Colonic mucosa (tissue), 4 donors: Measurements from ENCODE around the gene PIP4K2C. TPM values are rescaled to one million over a fixed set of nuclear protein-coding genes. Genes with fewer than 3 reads are reported as not detected.
"Not testable (repeated sequence)": the region's sequence is repeated elsewhere in the genome, so short reads cannot be mapped to it uniquely, and the experiment has no call there.

ENCODE experiments used
- DNase-seq: peaks from one replicate; pipeline ENCODE4 v3.0.0-alpha.2; 2020
- H3K27ac ChIP-seq: fragments of 200-600 bp; one replicate; pipeline ENCODE4 v1.8.0; 2021
- H3K27me3 ChIP-seq: fragments of 200-600 bp; one replicate; pipeline ENCODE4 v1.8.0; 2021
- H3K36me3 ChIP-seq: fragments of 200-600 bp; one replicate; pipeline ENCODE4 v1.8.0; 2021
- H3K4me1 ChIP-seq: fragments of 200-600 bp; one replicate; pipeline ENCODE4 v1.8.0; 2021; ENCODE audit warnings: mild to moderate bottlenecking
- H3K4me3 ChIP-seq: fragments of 200-600 bp; one replicate; pipeline ENCODE4 v1.8.0; 2021
- H3K9ac ChIP-seq, 2 donors: one replicate each; pipeline ENCODE4 v1.7.0; 2013; ENCODE audit warnings: control low read depth in 2 of 2, low read depth in 2 of 2, low read length in 2 of 2
- H3K9me3 ChIP-seq: fragments of 200-600 bp; one replicate; pipeline ENCODE4 v1.8.0; 2021
- CTCF ChIP-seq: fragments of 200-600 bp; IDR thresholded peaks from one replicate; pipeline ENCODE4 v1.8.0; 2022; ENCODE audit warnings: antibody characterized with exemption, mild to moderate bottlenecking
- intact Hi-C: fragments of 100-400 bp; cut with DNase I; formaldehyde crosslinking; loops from one replicate; pipeline ENCODE4 v1.14.1; 2022
- total RNA-seq, 2 donors: library from RNA; stranded (reverse); fragmentation: NEBNext Ultra II Directional in 1 of 2; extraction: Animal tissue kit (Norgen Biotek cat#: 25700) in 1 of 2; gene quantifications; one replicate each; pipeline ENCODE4 v1.2.1, GENCODE V29; 2021
- donor health status: healthy.
- donor health status: DM: no; HTN: no; CAD: no.
- donor health status: DM: no; HTN: no; CAD: no.

Gene PIP4K2C
- total RNA-seq, 2 donors from 2014 or later = 43.6 to 60.2 TPM

GRCh38 chr12:57632073-57632957 is 41.3 kb downstream of the PIP4K2C start:
- H3K36me3 ChIP-seq = no peaks in the 10 kb centered on the region
- peaks cover 50% of the 10 kb centered on the region for H3K27me3 ChIP-seq
- H3K4me1 ChIP-seq = peaks cover 3% of the 10 kb centered on the region
- no peak overlapping the region for H3K9ac ChIP-seq
- H3K4me3 ChIP-seq = peak overlapping the region; percentile 40
- no peak for DNase-seq
- TF ChIP-seq CTCF = no peak
- no peaks in the 10 kb centered on the region for H3K9me3 ChIP-seq
- intact Hi-C loops = no loop called here
- no peak overlapping the region for H3K27ac ChIP-seq

- Histone ChIP-seq H3K4me1 (peaks cover 3% of the 10 kb centered on the region), H3K36me3 (no peaks in the 10 kb centered on the region), H3K27ac (no peak within 1 kb of the TSS), H3K4me3 (peak within 1 kb of the TSS; percentile 40), H3K27me3 (peaks cover 42% of the 10 kb centered on the region), H3K9ac (no peak within 1 kb of the TSS), H3K9me3 (no peaks in the 10 kb centered on the region)
- intact Hi-C loops = no loop called here
- peak; percentile 33 for DNase-seq
- TF ChIP-seq CTCF = peak; percentile 89
These were observed 42.2 kb downstream of the PIP4K2C start, which contains the start of gene B4GALNT1 for GRCh38 chr12:57632958-57633840. Gene B4GALNT1, minus strand, starts transcription at chr12:57633201. Its CDS starts 1,069 bp downstream, at chr12:57632132.

- H3K27ac ChIP-seq, H3K4me3 ChIP-seq, DNase-seq, H3K36me3 ChIP-seq, H3K4me1 ChIP-seq, intact Hi-C loops, H3K9me3 ChIP-seq, H3K9ac ChIP-seq: not testable (repeated sequence)
- peaks cover 16% of the 10 kb centered on the region for H3K27me3 ChIP-seq
These were observed 45.7 kb downstream of the PIP4K2C start for GRCh38 chr12:57636731-57637130.

- peaks cover 10% of the 10 kb centered on the region for H3K27me3 ChIP-seq
- TF ChIP-seq CTCF = no peak
- no peak for DNase-seq
- no peak overlapping the region for H3K9ac ChIP-seq
- H3K4me1 ChIP-seq = peaks cover 3% of the 10 kb centered on the region
- intact Hi-C loops = no loop called here
- H3K36me3 ChIP-seq = no peaks in the 10 kb centered on the region
- no peak overlapping the region for H3K4me3 ChIP-seq
- H3K27ac ChIP-seq = no peak overlapping the region
- no peaks in the 10 kb centered on the region for H3K9me3 ChIP-seq
These were observed 46.4 kb downstream of the PIP4K2C start for GRCh38 chr12:57637364-57637763.

- Histone ChIP-seq H3K4me3 (no peak overlapping the region), H3K27ac (no peak overlapping the region), H3K36me3 (no peaks in the 10 kb centered on the region), H3K27me3 (peaks cover 4% of the 10 kb centered on the region), H3K9ac (no peak overlapping the region), H3K9me3 (no peaks in the 10 kb centered on the region), H3K4me1 (peaks cover 3% of the 10 kb centered on the region)
- DNase-seq = no peak
- intact Hi-C loops = no loop called here
- no peak for TF ChIP-seq CTCF
These were observed 47.1 kb downstream of the PIP4K2C start for GRCh38 chr12:57638096-57638495.
